Measurements from ENCODE around the gene TBL1XR1.

Gene TBL1XR1

GRCh38 chr3:177066068-177066467 lies 131.2 kb downstream of the TBL1XR1 start:
- DNase-seq: no peak

- DNase-seq: no peak
Observed at GRCh38 chr3:177065285-177066033, 131.8 kb downstream of the TBL1XR1 start.

GRCh38 chr3:177062052-177062732 lies 135.1 kb downstream of the TBL1XR1 start:
- DNase-seq: no peak

- DNase-seq: no peak
Observed at GRCh38 chr3:177061369-177061768, 135.9 kb downstream of the TBL1XR1 start.

- DNase-seq: no peak
Observed at GRCh38 chr3:177060492-177060891, 136.8 kb downstream of the TBL1XR1 start.

- DNase-seq: no peak
Observed at GRCh38 chr3:177058648-177059047, 138.6 kb downstream of the TBL1XR1 start.

GRCh38 chr3:177057768-177058167 lies 139.5 kb downstream of the TBL1XR1 start:
- peak in 1 of 56 donors; percentile 2 for DNase-seq

- DNase-seq: no peak
Observed at GRCh38 chr3:177056927-177057326, 140.4 kb downstream of the TBL1XR1 start.

GRCh38 chr3:177055605-177056571 lies 141.4 kb downstream of the TBL1XR1 start:
- DNase-seq: no peak

- DNase-seq: no peak
Observed at GRCh38 chr3:177053107-177053506, 144.2 kb downstream of the TBL1XR1 start.

- peak in 32 of 56 donors; percentile 3 to 59 (median 22) for DNase-seq
Observed at GRCh38 chr3:177051411-177051810, 145.9 kb downstream of the TBL1XR1 start.

- no peak for DNase-seq
Observed at GRCh38 chr3:177050501-177051237, 146.6 kb downstream of the TBL1XR1 start.

GRCh38 chr3:177045767-177046166 lies 151.5 kb downstream of the TBL1XR1 start:
- DNase-seq: no peak

GRCh38 chr3:177045222-177045621 lies 152.1 kb downstream of the TBL1XR1 start:
- DNase-seq: no peak

- no peak for DNase-seq
Observed at GRCh38 chr3:177041730-177042551, 155.3 kb downstream of the TBL1XR1 start.

GRCh38 chr3:177041021-177041729 lies 156.1 kb downstream of the TBL1XR1 start:
- peak in 27 of 56 donors; percentile 2 to 58 (median 20) for DNase-seq

GRCh38 chr3:177039490-177040274 lies 157.6 kb downstream of the TBL1XR1 start:
- no peak for DNase-seq

- no peak for DNase-seq
Observed at GRCh38 chr3:177037241-177037640, 160.0 kb downstream of the TBL1XR1 start.
